ENCODE results near the gene GNA15. TPM values are rescaled to one million over a fixed set of nuclear protein-coding genes. Genes with fewer than 3 reads are reported as not detected.

Gene GNA15
- total and polyA plus RNA-seq, 2 donors (not counting 3 experiments of a cell fraction or from before 2014, with no cell fraction given), result 0.17 TPM; not detected in 1

GRCh38 chr19:3120611-3121276 is 15.1 kb upstream of the GNA15 start:
- BruUV-seq (replicated peaks), result no TSS peak
- intact Hi-C loops (cut with micrococcal nuclease), result no loop called here
- H3K9ac ChIP-seq (replicated peaks; ENCODE audit: extremely low read depth, insufficient read depth, low read length), result no peak overlapping the region
- H3K4me2 ChIP-seq (ENCODE audit: insufficient read depth, low read length), result no peak overlapping the region
- H3K4me1 ChIP-seq (ENCODE audit: control insufficient read depth, extremely low read depth, insufficient read depth, low read length), result no peaks in the 10 kb centered on the region
- DNase-seq (ENCODE audit: low read depth, low spot score), result no peak
- H3K9me3 ChIP-seq (replicated peaks; ENCODE audit: control insufficient read depth, insufficient read depth, low read length), result no peaks in the 10 kb centered on the region
- dilution Hi-C loops (cut with MboI; ENCODE audit: extremely low pct_ligation_motif_present, low sequenced_read_pairs), result no loop called here
- H3K27me3 ChIP-seq (ENCODE audit: control insufficient read depth in 2 of 2, insufficient read depth in 2 of 2, low read length in 2 of 2), result no peaks in the 10 kb centered on the region
- peaks cover 0 to 23% of the 10 kb centered on the region in 2 experiments for H3K36me3 ChIP-seq (ENCODE audit: control insufficient read depth in 2 of 2, extremely low read depth in 1 of 2, insufficient read depth in 2 of 2, low read length in 2 of 2)
- H4K20me1 ChIP-seq (replicated peaks; ENCODE audit: control insufficient read depth, extremely low read depth, insufficient read depth, low read length), result no peaks in the 10 kb centered on the region
- ChIA-PET POLR2A (no interaction called here), CTCF (interaction anchor here (1.0 kb wide), 1 partner anchor 9 kb away, joined by 3 read pairs; no protein-coding TSS in a partner anchor)
- no peaks in the 10 kb centered on the region for H3K79me2 ChIP-seq (ENCODE audit: control insufficient read depth, insufficient read depth, low read length)
- H2AFZ ChIP-seq (ENCODE audit: low read depth, low read length), result no peak overlapping the region
- no peak overlapping the region for H3K27ac ChIP-seq (ENCODE audit: insufficient read depth, low read depth, low read length)
- FAIRE-seq, result no peak
- no peaks in the 10 kb centered on the region for H3K9me1 ChIP-seq (replicated peaks; ENCODE audit: control insufficient read depth, extremely low read depth, insufficient read depth, low read length)
- H3K4me3 ChIP-seq (replicated peaks in 1 of 3; ENCODE audit: insufficient read depth in 1 of 3, low read depth in 1 of 3, low read length in 3 of 3), result no peak overlapping the region
- TF ChIP-seq POLR2A (IDR thresholded peaks at IDR 0.05; ENCODE audit: low read depth, low read length) (no peak), MYC (IDR thresholded peaks at IDR 0.05; ENCODE audit: low read depth, low read length) (no peak), JUN (IDR thresholded peaks at IDR 0.05; ENCODE audit: borderline replicate concordance, insufficient read depth, insufficient read length, low read depth) (no peak), GATA2 (IDR thresholded peaks at IDR 0.05; ENCODE audit: insufficient read depth, insufficient read length, low read depth, low read length) (no peak), FOS (IDR thresholded peaks at IDR 0.05; ENCODE audit: borderline replicate concordance, insufficient read depth, low read length) (no peak), CTCF (IDR thresholded peaks at IDR 0.05; ENCODE audit: extremely low read depth in 1 of 2, insufficient read depth in 1 of 2, low read depth in 1 of 2, low read length in 2 of 2) (no peak), EZH2 (IDR thresholded peaks at IDR 0.05; ENCODE audit: borderline replicate concordance, low read depth, low read length, severe bottlenecking) (no peak), POLR2AphosphoS5 (IDR thresholded peaks at IDR 0.05; ENCODE audit: insufficient read depth, low read depth, low read length) (no peak)

Data from endothelial cell of umbilical vein (primary cell).